Immature natural killer cell (primary cell): ENCODE results near the gene NHSL2. TPM values are rescaled to one million over a fixed set of nuclear protein-coding genes. Genes with fewer than 3 reads are reported as not detected.
"Not testable (repeated sequence)": the region's sequence is repeated elsewhere in the genome, so short reads cannot be mapped to it uniquely, and the experiment has no call there.

Experiments used
- DNase-seq, 3 donors: peaks; one replicate each; pipeline ENCODE4 v3.0.0; 2022; ENCODE audit warnings: mixed read lengths in 1 of 3
- H3K27ac Mint-ChIP-seq, 6 donors: one replicate each; pipeline ENCODE4 v1.8.0; 2020; ENCODE audit warnings: mixed read lengths in 6 of 6, mild to moderate bottlenecking in 5 of 6, inconsistent platforms in 4 of 6, moderate library complexity in 3 of 6
- H3K27me3 Mint-ChIP-seq, 3 donors: one replicate each; pipeline ENCODE4 v1.8.0; 2020 to 2021; ENCODE audit warnings: low read depth in 3 of 3, mild to moderate bottlenecking in 3 of 3, mixed read lengths in 3 of 3, moderate library complexity in 3 of 3, inconsistent platforms in 1 of 3
- H3K36me3 Mint-ChIP-seq, 3 donors: one replicate each; pipeline ENCODE4 v1.8.0; 2020; ENCODE audit warnings: mixed read lengths in 3 of 3, inconsistent platforms in 2 of 3, mild to moderate bottlenecking in 2 of 3
- H3K4me1 Mint-ChIP-seq, 2 donors: one replicate each; pipeline ENCODE4 v1.8.0; 2020; ENCODE audit warnings: inconsistent platforms in 2 of 2, mild to moderate bottlenecking in 2 of 2, mixed read lengths in 2 of 2, moderate library complexity in 1 of 2
- H3K4me3 Mint-ChIP-seq, 5 donors: one replicate each; pipeline ENCODE4 v1.8.0; 2020; ENCODE audit warnings: mild to moderate bottlenecking in 5 of 5, mixed read lengths in 5 of 5, inconsistent platforms in 3 of 5, moderate library complexity in 3 of 5
- H3K9me3 Mint-ChIP-seq, 6 donors: one replicate each; pipeline ENCODE4 v1.8.0; 2020; ENCODE audit warnings: mild to moderate bottlenecking in 6 of 6, mixed read lengths in 6 of 6, inconsistent platforms in 4 of 6, moderate library complexity in 3 of 6
- polyA plus RNA-seq, 3 donors: library from polyadenylated mRNA; unstranded; fragments of 300-500 nt; fragmentation: Illumina TruSeq; gene quantifications; one replicate each; pipeline ENCODE4 v1.2.3, GENCODE V29; 2021

Gene NHSL2
- polyA plus RNA-seq, 3 donors from 2014 or later: 10.2 to 29.0 (median 10.6) TPM

DNA sequence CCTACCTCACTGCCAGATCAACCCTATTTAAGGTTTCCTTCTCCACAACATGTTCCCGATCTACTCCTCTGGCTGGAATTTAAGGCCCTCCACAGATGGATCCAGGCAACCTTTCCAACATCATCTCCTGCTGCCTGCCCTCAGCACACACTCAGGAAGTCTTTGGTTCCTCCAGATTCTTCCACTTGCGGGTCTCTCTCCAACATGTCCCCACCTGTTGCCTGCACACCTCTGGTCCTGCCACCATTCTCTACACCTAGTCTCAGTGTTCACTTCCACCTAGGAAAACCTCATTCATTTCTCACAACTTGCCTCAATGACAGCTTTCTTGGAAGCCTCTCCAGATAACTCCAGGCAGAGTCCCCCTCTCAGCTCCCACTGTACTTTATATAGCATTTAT is 140.9 kb downstream of the NHSL2 start:
- no peaks in the 10 kb centered on the region for H3K9me3 Mint-ChIP-seq
- H3K4me1 Mint-ChIP-seq: peaks cover 2 to 7% of the 10 kb centered on the region in 2 donors
- H3K4me3 Mint-ChIP-seq: no peak overlapping the region
- no peak overlapping the region for H3K27ac Mint-ChIP-seq
- no peaks in the 10 kb centered on the region for H3K36me3 Mint-ChIP-seq
- DNase-seq: no peak
- H3K27me3 Mint-ChIP-seq: peaks cover 0 to 17% (median 4%) of the 10 kb centered on the region in 3 donors

DNA sequence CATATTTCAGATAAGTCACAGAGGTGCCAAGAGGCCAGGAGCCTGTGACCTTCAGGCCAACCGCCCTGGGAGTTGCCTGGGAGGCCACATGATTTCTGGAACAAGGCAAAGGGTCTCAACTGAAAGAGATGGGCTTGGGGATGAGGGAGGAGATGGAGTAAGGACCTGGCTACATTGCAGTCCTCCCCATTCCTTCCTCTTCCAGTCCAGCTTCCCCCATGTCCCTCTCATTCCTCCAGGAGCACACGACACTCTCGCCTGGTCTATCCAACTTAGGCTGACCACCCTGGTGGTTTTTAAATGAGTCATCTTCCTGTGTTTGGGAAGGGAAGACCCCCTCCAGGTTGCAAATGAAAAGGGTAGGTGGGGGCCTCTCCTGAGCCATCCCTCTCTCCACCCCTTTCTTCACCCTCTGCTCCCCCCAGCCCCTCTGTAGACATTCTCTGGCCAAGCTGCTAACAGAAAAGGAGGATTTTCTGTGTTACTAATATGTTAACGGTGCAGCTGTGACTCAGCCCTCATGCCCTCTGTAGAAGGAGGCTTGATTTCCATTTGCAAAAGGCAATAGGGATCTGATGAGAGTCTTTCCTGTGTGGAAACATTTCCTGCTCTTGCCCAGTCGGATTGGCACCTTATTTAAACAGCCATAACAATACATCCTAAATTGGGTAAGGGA is 141.9 kb downstream of the NHSL2 start:
- H3K4me3 Mint-ChIP-seq: no peak overlapping the region
- peaks cover 0 to 2% of the 10 kb centered on the region in 2 donors for H3K4me1 Mint-ChIP-seq
- no peak for DNase-seq
- H3K27me3 Mint-ChIP-seq: peaks cover 0 to 26% (median 4%) of the 10 kb centered on the region in 3 donors
- H3K27ac Mint-ChIP-seq: no peak overlapping the region
- H3K36me3 Mint-ChIP-seq: no peaks in the 10 kb centered on the region
- H3K9me3 Mint-ChIP-seq: no peaks in the 10 kb centered on the region

DNA sequence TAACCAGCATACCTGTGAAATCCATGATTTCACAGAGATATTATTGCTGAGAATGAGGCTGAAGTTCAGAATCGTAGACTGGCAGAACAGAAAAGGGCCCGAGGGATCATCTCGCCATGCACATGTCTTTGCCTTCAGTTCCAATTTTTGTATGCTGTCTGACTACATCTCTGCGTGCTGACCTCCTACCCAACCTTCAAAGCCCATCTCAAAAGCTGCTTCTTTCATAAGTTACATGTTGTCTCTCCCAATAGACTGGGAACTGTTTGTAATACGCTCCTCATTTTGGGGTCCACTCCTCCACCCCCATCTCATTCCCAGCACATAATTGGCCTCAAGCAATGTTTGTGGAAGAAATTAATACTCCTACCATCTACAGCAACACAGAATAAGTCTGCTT is 142.9 kb downstream of the NHSL2 start:
- Mint-ChIP-seq H3K4me1 (peaks cover 2 to 6% of the 10 kb centered on the region in 2 donors), H3K27ac (no peak overlapping the region), H3K27me3 (peaks cover 0 to 26% (median 4%) of the 10 kb centered on the region in 3 donors), H3K9me3 (no peaks in the 10 kb centered on the region), H3K36me3 (no peaks in the 10 kb centered on the region), H3K4me3 (no peak overlapping the region)
- no peak for DNase-seq

DNA sequence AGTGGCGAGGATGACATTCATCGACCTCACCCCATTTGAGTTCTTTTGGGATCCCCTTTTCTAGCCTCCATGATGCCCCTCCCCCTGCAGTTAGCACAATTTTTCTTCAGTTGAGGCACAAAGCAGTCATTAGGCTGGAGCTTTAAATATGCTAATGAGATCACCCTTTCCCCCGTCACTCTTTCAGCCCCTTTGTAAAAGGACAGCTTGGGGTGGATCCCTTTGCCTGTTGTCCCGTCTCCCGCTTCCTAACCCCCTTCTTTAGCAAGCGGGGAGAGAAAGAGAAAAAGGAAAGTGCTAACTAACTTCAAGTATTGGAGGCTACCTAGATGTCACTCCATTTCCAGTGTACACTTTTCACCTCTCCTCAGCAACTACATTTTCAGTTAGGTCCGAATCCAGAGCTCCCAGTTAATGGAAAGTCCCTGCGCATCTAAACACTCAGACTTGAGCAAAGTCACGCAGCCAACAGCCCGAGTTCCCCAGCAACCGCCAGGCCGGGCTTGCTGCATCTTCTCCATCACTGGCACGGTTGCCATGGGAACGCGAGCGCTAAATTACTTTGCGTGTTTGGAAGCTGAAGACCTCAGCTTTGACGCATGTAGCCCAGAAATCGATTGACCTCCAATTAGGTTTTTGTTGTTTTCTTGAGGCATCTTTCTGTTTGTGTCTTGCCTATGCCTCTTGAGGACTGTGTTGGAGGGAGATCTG is 144.3 kb downstream of the NHSL2 start:
- peaks cover 0 to 26% (median 8%) of the 10 kb centered on the region in 3 donors for H3K27me3 Mint-ChIP-seq
- H3K9me3 Mint-ChIP-seq: no peaks in the 10 kb centered on the region
- H3K4me1 Mint-ChIP-seq: peaks cover 2 to 6% of the 10 kb centered on the region in 2 donors
- DNase-seq: no peak
- H3K4me3 Mint-ChIP-seq: no peak overlapping the region
- H3K36me3 Mint-ChIP-seq: no peaks in the 10 kb centered on the region
- H3K27ac Mint-ChIP-seq: no peak overlapping the region

DNA sequence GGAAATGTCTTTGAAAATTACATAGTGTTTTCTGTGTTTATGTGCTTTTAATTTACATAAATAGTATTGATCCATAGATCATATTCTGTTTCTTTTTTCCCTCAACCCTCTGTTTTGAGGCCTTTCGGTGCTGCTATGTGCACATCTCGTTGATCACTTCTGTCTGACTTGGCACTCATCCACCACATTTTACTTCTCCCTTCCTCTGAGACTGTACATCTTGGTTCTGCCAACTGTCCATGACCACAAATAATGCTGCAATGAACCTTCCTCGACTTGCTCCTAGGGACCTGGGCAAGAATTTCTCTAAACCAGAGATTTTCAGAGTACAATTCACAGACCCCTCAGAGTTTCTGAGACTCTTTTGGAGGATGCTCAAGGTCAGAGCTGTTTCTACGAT is 146.7 kb downstream of the NHSL2 start:
- Mint-ChIP-seq H3K27ac (no peak overlapping the region), H3K9me3 (no peaks in the 10 kb centered on the region), H3K36me3 (no peaks in the 10 kb centered on the region), H3K4me1 (peaks cover 2 to 6% of the 10 kb centered on the region in 2 donors), H3K27me3 (peaks cover 0 to 23% (median 8%) of the 10 kb centered on the region in 3 donors), H3K4me3 (no peak overlapping the region)
- no peak for DNase-seq

DNA sequence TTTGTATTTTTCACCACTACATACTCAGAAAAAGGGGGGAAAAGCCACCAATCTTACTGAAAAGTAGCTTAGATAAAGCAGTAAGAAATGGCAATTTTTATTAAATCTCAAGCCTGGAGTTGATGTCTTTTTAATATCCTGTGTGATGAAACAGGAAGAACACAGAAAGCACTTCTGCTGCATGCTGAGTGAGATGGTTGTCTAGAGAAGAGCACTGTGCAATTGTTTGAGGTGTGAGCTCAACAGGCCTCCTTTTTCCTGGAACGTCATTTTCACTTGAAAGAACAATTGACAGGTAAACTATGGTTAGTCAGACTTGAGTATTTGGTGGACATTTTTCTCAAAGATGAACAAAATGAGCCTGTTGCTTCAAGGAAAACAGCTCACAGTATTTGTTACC is 147.2 kb downstream of the NHSL2 start:
- peaks cover 0 to 20% (median 8%) of the 10 kb centered on the region in 3 donors for H3K27me3 Mint-ChIP-seq
- H3K9me3 Mint-ChIP-seq: no peaks in the 10 kb centered on the region
- H3K4me1 Mint-ChIP-seq: peaks cover 2 to 6% of the 10 kb centered on the region in 2 donors
- no peak for DNase-seq
- no peak overlapping the region for H3K4me3 Mint-ChIP-seq
- peak overlapping the region in 2 of 6 donors; percentile 14 to 53 for H3K27ac Mint-ChIP-seq
- no peaks in the 10 kb centered on the region for H3K36me3 Mint-ChIP-seq

DNA sequence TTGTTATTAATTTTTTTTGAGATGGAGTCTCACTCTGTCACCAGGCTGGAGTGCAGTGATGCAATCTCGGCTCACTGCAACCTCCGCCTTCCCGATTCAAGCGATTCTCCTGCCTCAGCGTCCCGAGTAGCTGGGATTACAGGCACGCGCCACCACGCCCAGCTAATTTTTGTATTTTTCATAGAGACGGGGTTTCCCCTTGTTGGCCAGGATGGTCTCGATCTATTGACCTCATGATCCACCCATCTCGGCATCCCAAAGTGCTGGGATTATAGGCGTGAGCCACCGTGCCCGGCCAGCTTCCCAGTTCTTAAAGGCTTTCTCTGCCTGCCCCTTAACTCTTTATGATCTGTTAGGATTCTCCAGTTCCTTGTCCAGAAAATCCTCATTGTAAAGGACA is 147.7 kb downstream of the NHSL2 start:
- DNase-seq, H3K36me3 Mint-ChIP-seq, H3K9me3 Mint-ChIP-seq, H3K4me3 Mint-ChIP-seq, H3K4me1 Mint-ChIP-seq, H3K27ac Mint-ChIP-seq: not testable (repeated sequence)
- H3K27me3 Mint-ChIP-seq: peaks cover 3 to 18% (median 6%) of the 10 kb centered on the region in 3 donors

DNA sequence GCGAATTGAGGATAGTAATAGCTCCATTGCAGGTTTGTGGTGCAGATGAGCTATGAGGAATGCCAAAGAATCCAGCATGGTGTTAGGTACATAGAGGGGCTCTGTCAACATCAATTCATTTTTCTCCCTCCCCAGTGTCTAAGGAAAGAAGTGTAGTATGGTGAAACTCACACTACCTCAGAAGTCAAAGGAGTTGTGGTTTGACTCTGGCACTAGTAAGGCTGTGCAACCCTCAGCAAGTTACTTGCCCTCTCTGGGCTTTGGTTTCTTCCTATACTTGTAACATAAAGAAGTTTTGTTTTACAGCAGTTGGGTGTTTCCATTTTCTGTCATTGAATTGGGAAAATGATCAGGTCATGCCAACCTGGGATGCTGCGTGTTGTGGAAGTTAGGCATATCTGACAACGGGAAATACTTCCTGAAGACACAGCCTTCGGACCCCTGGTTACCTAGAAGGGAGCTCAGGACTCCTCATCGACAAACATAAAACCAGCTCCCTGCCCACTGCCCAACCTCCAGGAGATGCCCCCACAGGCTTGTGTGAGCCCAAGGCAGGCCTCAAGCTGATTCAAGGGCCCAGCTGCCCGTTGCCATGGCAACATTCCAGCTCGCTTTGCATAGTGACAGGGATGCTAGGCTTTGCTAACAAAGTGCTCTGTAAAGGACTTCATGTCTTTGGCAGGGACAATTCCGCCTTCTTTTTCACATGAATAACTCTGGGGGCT is 149.7 kb downstream of the NHSL2 start:
- Mint-ChIP-seq H3K27me3 (peaks cover 3 to 15% (median 9%) of the 10 kb centered on the region in 3 donors), H3K27ac (no peak overlapping the region), H3K9me3 (no peaks in the 10 kb centered on the region), H3K36me3 (no peaks in the 10 kb centered on the region), H3K4me1 (peaks cover 2 to 6% of the 10 kb centered on the region in 2 donors), H3K4me3 (no peak overlapping the region)
- DNase-seq: no peak

DNA sequence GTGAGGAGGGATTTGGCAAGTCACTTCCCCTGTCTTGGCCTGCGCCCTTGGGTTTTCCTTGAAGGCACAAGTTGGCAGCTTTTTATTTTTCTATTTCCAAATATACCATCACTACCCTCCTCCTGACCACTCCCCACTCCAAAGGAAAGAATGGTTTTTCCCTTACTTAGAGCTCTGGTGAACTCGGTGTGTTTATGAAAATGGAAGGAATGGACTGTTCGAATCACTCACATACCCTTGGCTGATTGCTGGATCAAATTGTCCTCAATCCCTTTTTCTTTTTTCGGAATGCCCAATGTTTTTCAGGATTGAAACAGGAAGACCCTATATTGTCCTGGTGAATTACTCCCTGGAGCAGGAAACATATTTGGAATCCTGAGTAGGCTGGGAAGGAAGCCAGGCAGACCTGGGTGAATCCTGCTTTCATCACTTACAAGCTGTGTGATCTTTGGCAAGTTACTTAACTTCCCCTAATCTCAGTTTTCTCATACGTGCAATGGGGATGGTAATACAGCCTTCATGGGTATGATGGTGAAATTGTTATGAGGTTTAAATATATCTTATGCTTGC is 150.4 kb downstream of the NHSL2 start:
- Mint-ChIP-seq H3K4me1 (peaks cover 2 to 6% of the 10 kb centered on the region in 2 donors), H3K27ac (no peak overlapping the region), H3K36me3 (no peaks in the 10 kb centered on the region), H3K9me3 (no peaks in the 10 kb centered on the region), H3K4me3 (no peak overlapping the region), H3K27me3 (peaks cover 4 to 13% (median 9%) of the 10 kb centered on the region in 3 donors)
- DNase-seq: no peak

DNA sequence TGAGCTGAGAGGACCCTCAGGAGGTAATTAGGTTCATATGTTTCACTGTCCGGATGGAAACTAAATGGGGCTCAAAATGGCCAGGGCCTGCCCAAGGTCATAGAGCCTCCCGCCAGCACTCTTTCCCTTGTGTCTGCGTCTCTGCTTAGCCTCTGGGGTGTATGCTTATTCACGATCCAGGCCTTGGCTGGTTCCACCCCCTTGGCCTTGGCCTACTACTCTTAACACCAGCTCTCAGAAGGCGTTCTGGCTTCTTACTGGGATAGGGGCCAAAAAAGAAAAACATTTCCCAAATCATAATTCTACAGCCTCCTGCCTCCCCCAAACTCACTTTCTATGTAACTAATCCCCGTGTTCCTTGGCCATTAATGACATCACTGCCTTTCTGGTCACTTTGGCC is 152.3 kb downstream of the NHSL2 start:
- H3K27me3 Mint-ChIP-seq: peaks cover 4 to 7% (median 5%) of the 10 kb centered on the region in 3 donors
- no peak overlapping the region for H3K4me3 Mint-ChIP-seq
- peaks cover 0 to under 1% of the 10 kb centered on the region in 2 donors for H3K4me1 Mint-ChIP-seq
- DNase-seq: no peak
- H3K36me3 Mint-ChIP-seq: peaks cover 0 to 3% (median 0%) of the 10 kb centered on the region in 3 donors
- no peak overlapping the region for H3K27ac Mint-ChIP-seq
- H3K9me3 Mint-ChIP-seq: no peaks in the 10 kb centered on the region

DNA sequence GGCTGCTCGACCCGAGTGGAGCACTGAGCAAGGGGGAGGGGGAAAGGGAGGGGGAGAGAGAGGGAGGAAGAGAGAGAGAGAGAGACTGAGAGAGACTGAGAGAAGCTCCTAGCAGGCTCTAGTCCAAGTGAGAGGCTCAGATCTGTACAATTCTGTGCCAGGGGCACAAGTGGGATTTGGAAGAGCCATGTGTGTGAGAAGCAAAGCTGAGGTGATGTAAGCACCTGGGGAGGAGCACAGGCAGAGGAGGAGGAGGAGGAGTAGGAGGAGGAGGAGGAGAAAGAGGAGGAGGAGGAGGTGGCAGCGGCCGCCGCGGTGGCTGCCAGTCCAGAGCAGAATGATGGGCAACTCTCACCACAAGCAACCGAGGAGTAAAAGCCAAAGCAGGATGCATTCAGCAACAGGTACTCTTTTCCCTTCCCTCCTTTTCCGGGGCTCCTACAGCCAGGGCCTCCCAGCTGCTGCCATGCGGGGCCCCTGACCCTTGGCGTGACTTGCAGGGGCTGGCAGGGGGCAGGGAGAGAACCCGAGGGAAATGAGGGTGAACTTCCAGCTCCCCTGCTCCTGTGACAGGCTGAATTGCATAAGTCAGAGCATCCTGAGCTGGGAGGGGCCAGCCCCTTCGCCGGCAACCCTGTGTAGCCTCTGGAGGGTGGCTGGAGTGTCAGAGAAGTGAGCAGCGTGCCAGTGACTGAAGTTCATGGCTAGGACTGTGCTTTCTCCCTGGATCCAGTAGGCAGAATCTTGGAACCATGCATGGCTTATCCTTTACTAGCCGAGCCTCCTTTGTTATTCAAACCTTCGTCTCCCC is 158.9 kb downstream of the NHSL2 start:
- Mint-ChIP-seq H3K4me1 (peaks cover 0 to 2% of the 10 kb centered on the region in 2 donors), H3K36me3 (peaks cover 0 to 3% (median 0%) of the 10 kb centered on the region in 3 donors), H3K27ac (no peak overlapping the region), H3K27me3 (peaks cover 8 to 14% (median 12%) of the 10 kb centered on the region in 3 donors), H3K9me3 (no peaks in the 10 kb centered on the region), H3K4me3 (peak overlapping the region in 4 of 5 donors; percentile 13 to 65 (median 60))
- DNase-seq: no peak

DNA sequence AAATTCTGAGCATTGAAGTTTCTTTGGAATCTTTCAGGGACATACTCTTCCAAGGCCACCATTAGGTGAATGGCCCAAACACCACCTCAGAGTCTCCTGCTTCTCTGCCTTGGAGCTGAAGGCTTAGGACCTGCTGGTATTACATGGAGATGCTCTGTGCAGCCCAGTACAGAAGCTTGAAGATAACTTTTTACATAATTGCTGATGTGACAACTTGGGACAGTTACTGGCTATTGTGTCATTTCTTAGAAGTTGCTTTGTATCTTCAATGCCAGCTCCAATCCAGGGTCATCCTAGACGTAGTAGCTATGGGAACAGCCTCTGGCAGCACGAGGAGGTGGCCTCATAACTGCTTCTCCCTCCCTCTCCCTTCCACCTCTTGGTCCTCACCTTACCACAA is 160.6 kb downstream of the NHSL2 start:
- H3K4me1 Mint-ChIP-seq: peaks cover 0 to 2% of the 10 kb centered on the region in 2 donors
- peaks cover 0 to 3% (median 0%) of the 10 kb centered on the region in 3 donors for H3K36me3 Mint-ChIP-seq
- peaks cover 7 to 16% (median 12%) of the 10 kb centered on the region in 3 donors for H3K27me3 Mint-ChIP-seq
- H3K4me3 Mint-ChIP-seq: no peak overlapping the region
- H3K27ac Mint-ChIP-seq: no peak overlapping the region
- no peaks in the 10 kb centered on the region for H3K9me3 Mint-ChIP-seq
- no peak for DNase-seq

DNA sequence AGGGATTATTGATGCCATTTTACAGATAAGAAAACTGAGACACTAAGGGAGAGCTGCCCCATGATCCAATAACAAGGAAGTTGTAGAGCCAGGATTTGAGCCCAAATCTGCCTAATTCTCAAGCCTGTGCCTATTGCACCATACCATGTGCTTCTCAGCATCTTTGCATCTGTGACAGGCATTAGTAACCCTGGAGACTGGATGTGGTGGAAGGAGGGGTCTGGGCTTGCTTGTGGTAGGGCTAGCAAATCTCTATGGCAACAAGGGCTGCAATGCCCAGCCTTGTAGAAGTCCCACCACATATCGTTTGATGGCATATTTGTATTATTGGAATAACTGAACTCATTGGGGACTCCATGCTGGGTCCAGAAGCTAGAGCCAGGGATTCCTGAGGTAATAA is 163.0 kb downstream of the NHSL2 start:
- Mint-ChIP-seq H3K27ac (no peak overlapping the region), H3K27me3 (peaks cover 7 to 15% (median 13%) of the 10 kb centered on the region in 3 donors)
- no peak for DNase-seq

More for the DNA sequence above, 163.0 kb downstream of the NHSL2 start:
- Mint-ChIP-seq H3K9me3 (no peaks in the 10 kb centered on the region), H3K36me3 (no peaks in the 10 kb centered on the region), H3K4me3 (no peak overlapping the region), H3K4me1 (peaks cover 11 to 12% of the 10 kb centered on the region in 2 donors)
